Endothelial cell of umbilical vein (primary cell): Measurements from ENCODE around the gene NTN3. TPM values are rescaled to one million over a fixed set of nuclear protein-coding genes. Genes with fewer than 3 reads are reported as not detected.

Experiments
- microRNA-seq: library from miRNA; unstranded; fragments of <30 nt; microRNA quantifications from one replicate; pipeline ENCODE4 v1.2.0, GENCODE V29; 2021; ENCODE audit warnings: borderline number of aligned reads, borderline replicate concordance
- polyA plus RNA-seq, 4 experiments: library from polyadenylated mRNA; depleted of rRNA in 3 of 4; stranded (reverse) in 3 of 4; unstranded in 1 of 4; fragments of >200 nt; gene quantifications; 2 replicates each; pipeline versions ENCODE4 v1.2.1 to v1.2.3, GENCODE V29; 2011 to 2012; ENCODE audit warnings: missing spikeins in 1 of 4
- small RNA-seq: library from RNA; depleted of rRNA; stranded (forward); fragments of <200 nt; gene quantifications from one replicate; pipeline ENCODE3, GENCODE V24; 2012; ENCODE audit warnings: low replicate concordance, low read depth; ENCODE audit not compliant: insufficient read depth, insufficient read length
- total RNA-seq: library from RNA; stranded (reverse); gene quantifications from 2 replicates; pipeline ENCODE4 v1.2.3, GENCODE V29; 2021

NTN3 gene
- total and polyA plus RNA-seq, 2 donors (not counting 3 experiments of a cell fraction or from before 2014, with no cell fraction given) = 0.15 TPM; not detected in 1

Small RNAs within 50 kb of the gene (microRNA-seq; reads per million reads assigned to microRNA genes)
- gene MIR6767 = not detected
- not detected for gene MIR6768

Small RNAs within 50 kb of the gene (small RNA-seq; reads per million reads assigned to genes)
- gene AC093525.1 (not detected), gene MIR6768 (not detected)

Other genes starting within 250 kb of the NTN3 start
- 31.9 and 32.7 TPM in 2 replicates for gene E4F1, start 247.7 kb upstream of the NTN3 start, total RNA-seq
- 28.6 and 40.8 TPM in 2 replicates for gene E4F1, start 247.7 kb upstream of the NTN3 start, polyA plus RNA-seq
- gene DNASE1L2, start 234.9 kb upstream of the NTN3 start, total RNA-seq = 1.0 and 1.2 TPM in 2 replicates
- gene DNASE1L2, start 234.9 kb upstream of the NTN3 start, polyA plus RNA-seq = 0.57 and 1.3 TPM in 2 replicates
- gene ECI1, start 219.7 kb upstream of the NTN3 start, total RNA-seq = 43.6 and 45.8 TPM in 2 replicates
- 48.3 and 57.3 TPM in 2 replicates for gene ECI1, start 219.7 kb upstream of the NTN3 start, polyA plus RNA-seq
- 204 and 209 TPM in 2 replicates for gene RNPS1, start 203.2 kb upstream of the NTN3 start, total RNA-seq
- 206 and 255 TPM in 2 replicates for gene RNPS1, start 203.2 kb upstream of the NTN3 start, polyA plus RNA-seq
- gene ABCA3, start 130.6 kb upstream of the NTN3 start, total RNA-seq = 25.5 and 36.0 TPM in 2 replicates
- gene ABCA3, start 130.6 kb upstream of the NTN3 start, polyA plus RNA-seq = 13.5 and 16.7 TPM in 2 replicates
- gene CCNF, start 41.9 kb upstream of the NTN3 start, total RNA-seq = 46.6 and 48.9 TPM in 2 replicates
- 12.8 and 13.9 TPM in 2 replicates for gene CCNF, start 41.9 kb upstream of the NTN3 start, polyA plus RNA-seq
- gene TEDC2, start 11.2 kb upstream of the NTN3 start, total RNA-seq = 12.7 and 15.2 TPM in 2 replicates
- 7.6 and 8.8 TPM in 2 replicates for gene TEDC2, start 11.2 kb upstream of the NTN3 start, polyA plus RNA-seq
- gene TBC1D24, start 3.8 kb downstream of the NTN3 start, total RNA-seq = 17.3 and 22.8 TPM in 2 replicates
- 8.1 and 10.6 TPM in 2 replicates for gene TBC1D24, start 3.8 kb downstream of the NTN3 start, polyA plus RNA-seq
- 187 and 194 TPM in 2 replicates for gene ATP6V0C, start 42.7 kb downstream of the NTN3 start, total RNA-seq
- gene ATP6V0C, start 42.7 kb downstream of the NTN3 start, polyA plus RNA-seq = 122 and 146 TPM in 2 replicates
- 54.5 and 59.5 TPM in 2 replicates for gene AMDHD2, start 49.1 kb downstream of the NTN3 start, total RNA-seq
- gene AMDHD2, start 49.1 kb downstream of the NTN3 start, polyA plus RNA-seq = 39.4 and 58.2 TPM in 2 replicates
- gene CEMP1, start 60.1 kb downstream of the NTN3 start, total RNA-seq = not detected in 2 replicates
- gene CEMP1, start 60.1 kb downstream of the NTN3 start, polyA plus RNA-seq = not detected in 2 replicates
- 37.3 and 40.8 TPM in 2 replicates for gene PDPK1, start 66.7 kb downstream of the NTN3 start, total RNA-seq
- 19.9 and 22.4 TPM in 2 replicates for gene PDPK1, start 66.7 kb downstream of the NTN3 start, polyA plus RNA-seq
- 30.8 and 32.2 TPM in 2 replicates for gene KCTD5, start 211.2 kb downstream of the NTN3 start, total RNA-seq
- gene KCTD5, start 211.2 kb downstream of the NTN3 start, polyA plus RNA-seq = 42.0 and 61.4 TPM in 2 replicates
- gene PRSS27, start 248.9 kb downstream of the NTN3 start, total RNA-seq = 0.53 and 0.60 TPM in 2 replicates
- 0.33 and 0.53 TPM in 2 replicates for gene PRSS27, start 248.9 kb downstream of the NTN3 start, polyA plus RNA-seq